GM23338 (cell line): Measurements from ENCODE around the gene PLEKHJ1.

ENCODE experiments used
- CREB1 ChIP-seq: fragments of 250-450 bp; sonication (Bioruptor Pico); IDR thresholded peaks from 2 replicates; pipeline ENCODE4 v1.5.0; 2020; ENCODE audit warnings: low read depth, mild to moderate bottlenecking, moderate library complexity
- CTCF ChIP-seq, 2 experiments: fragments of 200-600 bp in 1 of 2; sonication (generic) in 1 of 2; conservative IDR thresholded peaks; 2 replicates each; pipeline versions ENCODE4 v1.5.1 to v1.6.1; 2016 to 2017; ENCODE audit warnings: antibody characterized with exemption in 2 of 2, low read depth in 2 of 2, mild to moderate bottlenecking in 2 of 2, moderate library complexity in 1 of 2
- EZH2 ChIP-seq: fragments of 200-600 bp; sonication (generic); IDR thresholded peaks from one replicate; pipeline ENCODE4 v1.8.0; 2017; ENCODE audit warnings: antibody characterized with exemption, mild to moderate bottlenecking, low read depth; ENCODE audit not compliant: unreplicated experiment
- EZH2phosphoT487 ChIP-seq: fragments of 200-600 bp; sonication (generic); IDR thresholded peaks from one replicate; pipeline ENCODE4 v1.8.1; 2018; ENCODE audit warnings: antibody characterized with exemption; ENCODE audit not compliant: unreplicated experiment
- JUNB ChIP-seq: IDR thresholded peaks from one replicate; pipeline ENCODE4 v1.6.1; 2016; ENCODE audit warnings: antibody characterized with exemption; ENCODE audit not compliant: unreplicated experiment
- POLR2AphosphoS5 ChIP-seq: IDR thresholded peaks from 2 replicates; pipeline ENCODE4 v1.6.1; 2016; ENCODE audit warnings: antibody characterized with exemption, low read depth
- REST ChIP-seq: IDR thresholded peaks from one replicate; pipeline ENCODE4 v1.6.1; 2018; ENCODE audit warnings: antibody characterized with exemption; ENCODE audit not compliant: unreplicated experiment
- STAT1 ChIP-seq: IDR thresholded peaks from one replicate; pipeline ENCODE4 v1.6.1; 2016; ENCODE audit warnings: antibody characterized with exemption; ENCODE audit not compliant: unreplicated experiment

GRCh38 chr19:2185734-2186070 lies 50.4 kb downstream of the PLEKHJ1 start:
- TF ChIP-seq EZH2: no peak
- TF ChIP-seq POLR2AphosphoS5: no peak
- no peak for TF ChIP-seq EZH2phosphoT487
- TF ChIP-seq CTCF (conservative IDR thresholded peaks at IDR 0.05; ENCODE audit: low read depth in 2 of 2): no peak
- TF ChIP-seq CREB1 (CRISPR knock-in tag): no peak
- no peak for TF ChIP-seq STAT1
- TF ChIP-seq REST: no peak
- TF ChIP-seq JUNB: no peak
